DOHH2 (cell line): Measurements from ENCODE around the gene GPATCH4.

Experiments
- H3F3A ChIP-seq: fragments of 200-600 bp; sonication (generic), shearing (Covaris generic); 2 replicates; pipeline ENCODE4 v1.6.0; 2016; ENCODE audit warnings: antibody characterized with exemption, mild to moderate bottlenecking; ENCODE audit not compliant: control insufficient read depth, insufficient read depth
- H3K27ac ChIP-seq: fragments of 200-600 bp; sonication (generic); 2 replicates; pipeline ENCODE4 v1.5.1; 2014; ENCODE audit warnings: low read depth, mild to moderate bottlenecking, low read length, moderate library complexity
- H3K27me3 ChIP-seq: fragments of 200-600 bp; sonication (generic); 2 replicates; pipeline ENCODE4 v1.6.1; 2014; ENCODE audit warnings: mild to moderate bottlenecking, low read length, mixed read lengths; ENCODE audit not compliant: control insufficient read depth
- H3K36me3 ChIP-seq: fragments of 200-600 bp; sonication (generic); 2 replicates; pipeline ENCODE4 v1.6.1; 2014; ENCODE audit warnings: mild to moderate bottlenecking, low read length, moderate library complexity, mixed read lengths; ENCODE audit not compliant: control insufficient read depth
- H3K4me1 ChIP-seq: fragments of 200-600 bp; sonication (generic); 2 replicates; pipeline ENCODE4 v1.6.1; 2014; ENCODE audit warnings: mild to moderate bottlenecking, low read length, mixed read lengths; ENCODE audit not compliant: control insufficient read depth
- H3K4me2 ChIP-seq: fragments of 200-600 bp; sonication (generic); 2 replicates; pipeline ENCODE4 v1.6.0; 2014; ENCODE audit warnings: mild to moderate bottlenecking, low read length, moderate library complexity
- H3K4me3 ChIP-seq: fragments of 200-600 bp; sonication (generic); 2 replicates; pipeline ENCODE4 v1.5.1; 2014; ENCODE audit warnings: mild to moderate bottlenecking, low read length, mixed read lengths
- H3K79me2 ChIP-seq: fragments of 200-600 bp; sonication (generic); 2 replicates; pipeline ENCODE4 v1.6.1; 2014; ENCODE audit warnings: mild to moderate bottlenecking, low read length, mixed read lengths; ENCODE audit not compliant: control insufficient read depth
- H3K9me2 ChIP-seq: fragments of 200-600 bp; sonication (generic); replicated peaks from 2 replicates; pipeline ENCODE4 v1.6.1; 2014; ENCODE audit warnings: mild to moderate bottlenecking, low read length, mixed read lengths; ENCODE audit not compliant: control insufficient read depth
- H3K9me3 ChIP-seq: fragments of 200-600 bp; sonication (generic); 2 replicates; pipeline ENCODE4 v1.6.1; 2014; ENCODE audit warnings: antibody characterized with exemption, low read length, mixed read lengths; ENCODE audit not compliant: control insufficient read depth, insufficient read depth
- H4K20me1 ChIP-seq: fragments of 200-600 bp; sonication (generic); 2 replicates; pipeline ENCODE4 v1.6.0; 2014; ENCODE audit warnings: low read depth, mild to moderate bottlenecking, antibody characterized with exemption, low read length, moderate library complexity; ENCODE audit not compliant: control insufficient read depth, insufficient read depth
- CTCF ChIP-seq: fragments of 200-600 bp; sonication (generic); IDR thresholded peaks from one replicate; pipeline ENCODE4 v1.5.1; 2014; ENCODE audit warnings: antibody characterized with exemption, mild to moderate bottlenecking, low read depth, low read length; ENCODE audit not compliant: poor library complexity, severe bottlenecking
- EZH2phosphoT487 ChIP-seq: fragments of 200-600 bp; sonication (generic); IDR thresholded peaks from 2 replicates; pipeline ENCODE4 v1.6.1; 2017; ENCODE audit warnings: borderline replicate concordance, mild to moderate bottlenecking, antibody characterized with exemption, low read length, moderate library complexity, mixed read lengths

The GPATCH4 gene

DNA sequence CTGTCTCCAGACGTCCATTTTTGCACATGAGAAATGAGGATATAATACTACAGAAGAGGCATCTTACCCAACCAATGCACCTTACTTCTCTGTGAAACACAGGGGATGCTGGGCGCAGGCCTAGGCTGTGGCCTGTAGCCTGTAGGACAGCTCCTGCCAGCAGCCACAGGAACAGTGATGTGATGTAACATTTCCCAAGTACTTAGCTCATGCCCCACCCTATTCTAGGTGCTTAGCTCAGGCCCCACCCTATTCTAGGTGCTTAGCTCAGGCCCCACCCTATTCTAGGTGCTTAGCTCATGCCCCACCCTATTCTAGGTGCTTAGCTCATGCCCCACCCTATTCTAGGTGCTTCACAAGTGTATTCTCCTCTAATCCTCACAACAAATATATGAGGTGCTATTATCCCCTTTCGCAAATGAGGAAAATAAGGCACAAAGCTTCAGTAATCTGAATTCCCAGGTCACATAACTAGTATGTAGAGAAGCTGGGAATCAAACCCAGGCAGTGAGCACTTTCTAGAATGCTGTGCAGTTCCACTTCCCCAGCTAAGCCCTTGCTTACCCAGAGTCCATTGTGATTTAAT is 14.3 kb downstream of the GPATCH4 start:
- Histone ChIP-seq H3F3A (0 out of 2 replicates have a peak, but pooled peaks cover 2% of the 10 kb centered on the region), H3K9me3 (no peaks in the 10 kb centered on the region), H3K9me2 (no peaks in the 10 kb centered on the region), H3K4me3 (no peak overlapping the region), H3K36me3 (peaks cover 3% of the 10 kb centered on the region), H4K20me1 (no peaks in the 10 kb centered on the region), H3K4me1 (peaks cover 34% of the 10 kb centered on the region), H3K27ac (no peak overlapping the region), H3K27me3 (no peaks in the 10 kb centered on the region), H3K4me2 (no peak overlapping the region), H3K79me2 (peaks cover 7% of the 10 kb centered on the region)
- no peak for TF ChIP-seq CTCF
- TF ChIP-seq EZH2phosphoT487 = no peak

DNA sequence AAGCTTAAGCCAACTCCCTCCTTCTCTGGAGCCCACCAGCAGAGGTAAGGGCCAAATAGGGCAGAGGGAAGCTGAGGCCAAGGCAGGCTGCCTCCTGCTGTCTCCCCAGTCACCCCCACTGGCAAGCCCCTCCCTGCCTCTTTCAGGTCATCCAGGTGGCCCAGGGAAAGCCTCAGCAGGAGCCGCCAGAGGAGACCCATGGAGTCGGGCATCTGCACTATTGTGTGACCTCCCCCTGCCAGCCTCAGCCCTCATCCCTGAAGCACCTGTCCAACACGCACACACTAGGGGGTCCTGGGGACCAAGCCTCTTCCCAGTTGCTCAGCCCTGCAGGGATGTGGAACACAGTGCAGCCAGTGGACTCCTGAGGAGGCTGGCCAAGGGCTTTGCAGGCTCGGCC is 15.0 kb downstream of the GPATCH4 start:
- TF ChIP-seq EZH2phosphoT487 = no peak
- no peak for TF ChIP-seq CTCF
- Histone ChIP-seq H3K9me2 (no peaks in the 10 kb centered on the region), H3K27ac (no peak overlapping the region), H3K27me3 (no peaks in the 10 kb centered on the region), H3K79me2 (peaks cover 2% of the 10 kb centered on the region), H4K20me1 (no peaks in the 10 kb centered on the region), H3K36me3 (no peaks in the 10 kb centered on the region), H3F3A (0 out of 2 replicates have a peak, but pooled peaks cover 2% of the 10 kb centered on the region), H3K4me1 (peaks cover 38% of the 10 kb centered on the region), H3K4me3 (no peak overlapping the region), H3K4me2 (no peak overlapping the region), H3K9me3 (no peaks in the 10 kb centered on the region)

DNA sequence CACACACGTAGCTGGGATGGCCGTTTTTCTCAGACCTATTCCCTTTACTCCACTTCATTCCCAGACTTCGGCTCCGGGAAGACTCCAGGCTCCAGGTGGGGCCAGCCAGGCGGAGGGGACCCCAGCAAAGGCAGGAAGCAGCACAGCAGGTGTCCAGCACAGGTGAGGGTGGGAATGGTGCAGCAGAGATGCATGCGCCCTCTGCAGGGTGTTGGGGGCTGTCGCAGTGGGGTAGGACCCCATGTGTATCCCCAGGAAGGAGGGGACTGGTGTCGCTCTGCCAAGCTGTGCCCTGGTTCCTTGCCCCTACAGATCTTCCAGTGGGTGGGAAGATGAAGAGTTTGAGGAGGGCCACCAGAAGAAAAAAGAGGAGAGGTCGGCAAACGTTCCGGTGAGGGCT is 16.5 kb downstream of the GPATCH4 start:
- Histone ChIP-seq H3K9me2 (no peaks in the 10 kb centered on the region), H3K4me1 (peaks cover 30% of the 10 kb centered on the region), H3F3A (0 out of 2 replicates have a peak, but pooled peaks cover 2% of the 10 kb centered on the region), H3K4me2 (peak overlapping the region; percentile 17; the same call in 1 of the 2 replicates), H3K4me3 (no peak overlapping the region), H3K9me3 (no peaks in the 10 kb centered on the region), H3K36me3 (no peaks in the 10 kb centered on the region), H3K27me3 (no peaks in the 10 kb centered on the region), H3K27ac (no peak overlapping the region), H4K20me1 (no peaks in the 10 kb centered on the region), H3K79me2 (no peaks in the 10 kb centered on the region)
- TF ChIP-seq CTCF (peak; percentile 92), EZH2phosphoT487 (no peak)
